Measurements from ENCODE around the gene ZC3H12D.
"Not testable (repeated sequence)": the region's sequence is repeated elsewhere in the genome, so short reads cannot be mapped to it uniquely, and the experiment has no call there.

Gene ZC3H12D

GRCh38 chr6:149459761-149460160 is 25.1 kb downstream of the ZC3H12D start:
- DNase-seq (ENCODE audit: low spot score) = no peak

GRCh38 chr6:149458806-149459205 is 26.0 kb downstream of the ZC3H12D start:
- no peak for DNase-seq (ENCODE audit: low spot score)

- DNase-seq (ENCODE audit: low spot score) = no peak
Observed at GRCh38 chr6:149458196-149458595, 26.6 kb downstream of the ZC3H12D start.

GRCh38 chr6:149457316-149457884 is 27.4 kb downstream of the ZC3H12D start:
- no peak for DNase-seq (ENCODE audit: low spot score)

- DNase-seq (ENCODE audit: low spot score) = no peak
Observed at GRCh38 chr6:149456311-149457021, 28.3 kb downstream of the ZC3H12D start.

GRCh38 chr6:149455031-149455732 is 29.6 kb downstream of the ZC3H12D start:
- DNase-seq (ENCODE audit: low spot score) = no peak

GRCh38 chr6:149454346-149454848 is 30.4 kb downstream of the ZC3H12D start:
- no peak for DNase-seq (ENCODE audit: low spot score)

- DNase-seq (ENCODE audit: low spot score) = no peak
Observed at GRCh38 chr6:149453597-149454345, 31.0 kb downstream of the ZC3H12D start.

GRCh38 chr6:149452037-149452939 is 32.5 kb downstream of the ZC3H12D start:
- no peak for DNase-seq (ENCODE audit: low spot score)

- no peak for DNase-seq (ENCODE audit: low spot score)
Observed at GRCh38 chr6:149451376-149452036, 33.3 kb downstream of the ZC3H12D start.

- no peak for DNase-seq (ENCODE audit: low spot score)
Observed at GRCh38 chr6:149450679-149451375, 34.0 kb downstream of the ZC3H12D start.

- no peak for DNase-seq (ENCODE audit: low spot score)
Observed at GRCh38 chr6:149449831-149450678, 34.8 kb downstream of the ZC3H12D start.

- DNase-seq (ENCODE audit: low spot score) = no peak
Observed at GRCh38 chr6:149448821-149449453, 35.9 kb downstream of the ZC3H12D start.

- DNase-seq (ENCODE audit: low spot score) = no peak
Observed at GRCh38 chr6:149446791-149447376, 37.9 kb downstream of the ZC3H12D start.

- no peak for DNase-seq (ENCODE audit: low spot score)
Observed at GRCh38 chr6:149445573-149445972, 39.2 kb downstream of the ZC3H12D start.

GRCh38 chr6:149445095-149445466 is 39.7 kb downstream of the ZC3H12D start:
- DNase-seq (ENCODE audit: low spot score) = peak; percentile 32

- DNase-seq (ENCODE audit: low spot score) = not testable (repeated sequence)
Observed at GRCh38 chr6:149444360-149445094, 40.3 kb downstream of the ZC3H12D start.

Data from activated CD4-positive, alpha-beta T cell treated with anti-CD3 and anti-CD28 coated beads, Interleukin-2, Interleukin-4, amounts not matched to agents 100 ng/mL and 50 ng/mL, durations not matched to agents 16 hours and 8 hours (primary cell).